Uterus (tissue), 2 donors: ENCODE data around the gene TRPC4.

Source experiments
- POLR2A ChIP-seq, 2 donors: fragments of 450-650 bp; IDR thresholded peaks; one replicate each; pipeline ENCODE4 v1.6.1; 2016; ENCODE audit warnings: antibody characterized with exemption in 2 of 2, mild to moderate bottlenecking in 1 of 2, moderate library complexity in 1 of 2
- TF ChIP-seq, protein P1 (sequence below), 4 experiments: fragments of 200-600 bp in 2 of 4; fragments of 450-650 bp in 2 of 4; sonication (generic) in 2 of 4; IDR thresholded peaks; one replicate each; pipeline ENCODE4 v1.5.1; 2016 to 2019; ENCODE audit warnings: antibody characterized with exemption in 4 of 4, mild to moderate bottlenecking in 2 of 4, moderate library complexity in 1 of 4

- TF ChIP-seq, protein P1, sequence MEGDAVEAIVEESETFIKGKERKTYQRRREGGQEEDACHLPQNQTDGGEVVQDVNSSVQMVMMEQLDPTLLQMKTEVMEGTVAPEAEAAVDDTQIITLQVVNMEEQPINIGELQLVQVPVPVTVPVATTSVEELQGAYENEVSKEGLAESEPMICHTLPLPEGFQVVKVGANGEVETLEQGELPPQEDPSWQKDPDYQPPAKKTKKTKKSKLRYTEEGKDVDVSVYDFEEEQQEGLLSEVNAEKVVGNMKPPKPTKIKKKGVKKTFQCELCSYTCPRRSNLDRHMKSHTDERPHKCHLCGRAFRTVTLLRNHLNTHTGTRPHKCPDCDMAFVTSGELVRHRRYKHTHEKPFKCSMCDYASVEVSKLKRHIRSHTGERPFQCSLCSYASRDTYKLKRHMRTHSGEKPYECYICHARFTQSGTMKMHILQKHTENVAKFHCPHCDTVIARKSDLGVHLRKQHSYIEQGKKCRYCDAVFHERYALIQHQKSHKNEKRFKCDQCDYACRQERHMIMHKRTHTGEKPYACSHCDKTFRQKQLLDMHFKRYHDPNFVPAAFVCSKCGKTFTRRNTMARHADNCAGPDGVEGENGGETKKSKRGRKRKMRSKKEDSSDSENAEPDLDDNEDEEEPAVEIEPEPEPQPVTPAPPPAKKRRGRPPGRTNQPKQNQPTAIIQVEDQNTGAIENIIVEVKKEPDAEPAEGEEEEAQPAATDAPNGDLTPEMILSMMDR (IDR thresholded peaks at IDR 0.05) = no peak
- TF ChIP-seq POLR2A (IDR thresholded peaks at IDR 0.05) = no peak
These were observed 221.0 kb downstream of the TRPC4 start for GRCh38 chr13:37648609-37649008.
